Right lobe of liver (tissue), 4 donors: ENCODE results near the gene KCNF1.

Source experiments
- POLR2A ChIP-seq: fragments of 450-650 bp; IDR thresholded peaks from one replicate; pipeline ENCODE4 v1.6.1; 2017; ENCODE audit warnings: antibody characterized with exemption, mild to moderate bottlenecking
- TF ChIP-seq, protein P1 (sequence below), 4 donors: fragments of 200-600 bp in 3 of 4; fragments of 450-650 bp in 1 of 4; IDR thresholded peaks; one replicate each; pipeline versions ENCODE4 v1.5.1 to v1.8.0; 2016 to 2022; ENCODE audit warnings: antibody characterized with exemption in 4 of 4, mild to moderate bottlenecking in 2 of 4
- donor health status: DM: no; HTN: no; CAD: no.
- donor health status: DM: no; HTN: no; CAD: no.
- donor health status: DM: no; HTN: yes; CAD: no.

DNA sequence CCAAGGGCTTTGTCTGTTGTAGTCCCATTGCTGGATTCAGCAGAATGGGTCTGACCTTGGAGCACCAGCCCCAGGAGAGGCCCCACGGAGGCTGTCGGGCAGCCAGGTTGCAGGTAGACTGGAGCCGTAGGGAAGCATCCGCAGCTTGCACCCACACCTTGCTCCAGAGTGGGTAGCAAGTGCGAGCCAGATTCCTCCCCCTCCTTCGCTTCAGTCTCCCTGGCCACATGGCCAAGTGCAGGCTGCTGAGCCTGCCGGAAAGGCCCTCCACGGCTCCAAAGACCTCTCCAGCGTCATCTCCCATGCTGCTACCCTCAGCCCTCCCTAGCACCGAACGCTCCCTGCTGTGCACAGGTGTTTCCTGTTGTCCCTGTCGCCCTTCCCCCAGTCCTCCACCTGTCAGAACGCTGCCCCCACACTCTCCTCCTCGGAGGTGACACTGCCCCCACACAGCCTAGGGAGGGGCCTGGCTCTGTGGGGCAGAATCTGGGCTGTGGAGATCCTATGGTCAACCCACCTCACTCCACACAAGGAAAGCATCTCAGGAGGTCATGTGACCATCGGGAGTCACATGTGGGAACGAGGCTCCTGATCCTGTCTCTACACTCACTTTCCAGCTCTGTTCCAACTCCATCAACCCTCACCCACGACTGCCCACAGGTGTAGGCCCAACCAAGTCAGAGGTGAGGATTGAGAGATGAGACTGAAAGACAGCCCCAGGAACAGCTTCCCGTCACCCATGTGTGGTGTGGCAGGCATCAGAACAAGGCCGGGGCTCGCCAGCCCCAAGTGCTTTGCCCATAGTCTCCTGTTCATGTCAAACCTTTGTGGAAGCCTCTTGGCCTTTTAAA, 8.3 kb downstream of the KCNF1 start:
- TF ChIP-seq, protein P1, sequence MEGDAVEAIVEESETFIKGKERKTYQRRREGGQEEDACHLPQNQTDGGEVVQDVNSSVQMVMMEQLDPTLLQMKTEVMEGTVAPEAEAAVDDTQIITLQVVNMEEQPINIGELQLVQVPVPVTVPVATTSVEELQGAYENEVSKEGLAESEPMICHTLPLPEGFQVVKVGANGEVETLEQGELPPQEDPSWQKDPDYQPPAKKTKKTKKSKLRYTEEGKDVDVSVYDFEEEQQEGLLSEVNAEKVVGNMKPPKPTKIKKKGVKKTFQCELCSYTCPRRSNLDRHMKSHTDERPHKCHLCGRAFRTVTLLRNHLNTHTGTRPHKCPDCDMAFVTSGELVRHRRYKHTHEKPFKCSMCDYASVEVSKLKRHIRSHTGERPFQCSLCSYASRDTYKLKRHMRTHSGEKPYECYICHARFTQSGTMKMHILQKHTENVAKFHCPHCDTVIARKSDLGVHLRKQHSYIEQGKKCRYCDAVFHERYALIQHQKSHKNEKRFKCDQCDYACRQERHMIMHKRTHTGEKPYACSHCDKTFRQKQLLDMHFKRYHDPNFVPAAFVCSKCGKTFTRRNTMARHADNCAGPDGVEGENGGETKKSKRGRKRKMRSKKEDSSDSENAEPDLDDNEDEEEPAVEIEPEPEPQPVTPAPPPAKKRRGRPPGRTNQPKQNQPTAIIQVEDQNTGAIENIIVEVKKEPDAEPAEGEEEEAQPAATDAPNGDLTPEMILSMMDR (IDR thresholded peaks at IDR 0.05), result no peak
- no peak for TF ChIP-seq POLR2A
